ENCODE measurements around the gene GABBR2.

GABBR2 gene

GRCh38 chr9:98708933-98709911, at the start of gene GABBR2:
Gene GABBR2 (minus strand): TSS chr9:98708935. CDS start chr9:98708737, 198 bp downstream.
- DNase-seq (ENCODE audit: low read depth): no peak

GRCh38 chr9:98755006-98755618, 46.4 kb upstream of the GABBR2 start:
- DNase-seq (ENCODE audit: low read depth): no peak

- DNase-seq (ENCODE audit: low read depth): no peak
Observed at GRCh38 chr9:98751210-98751609, 42.5 kb upstream of the GABBR2 start.

DNA sequence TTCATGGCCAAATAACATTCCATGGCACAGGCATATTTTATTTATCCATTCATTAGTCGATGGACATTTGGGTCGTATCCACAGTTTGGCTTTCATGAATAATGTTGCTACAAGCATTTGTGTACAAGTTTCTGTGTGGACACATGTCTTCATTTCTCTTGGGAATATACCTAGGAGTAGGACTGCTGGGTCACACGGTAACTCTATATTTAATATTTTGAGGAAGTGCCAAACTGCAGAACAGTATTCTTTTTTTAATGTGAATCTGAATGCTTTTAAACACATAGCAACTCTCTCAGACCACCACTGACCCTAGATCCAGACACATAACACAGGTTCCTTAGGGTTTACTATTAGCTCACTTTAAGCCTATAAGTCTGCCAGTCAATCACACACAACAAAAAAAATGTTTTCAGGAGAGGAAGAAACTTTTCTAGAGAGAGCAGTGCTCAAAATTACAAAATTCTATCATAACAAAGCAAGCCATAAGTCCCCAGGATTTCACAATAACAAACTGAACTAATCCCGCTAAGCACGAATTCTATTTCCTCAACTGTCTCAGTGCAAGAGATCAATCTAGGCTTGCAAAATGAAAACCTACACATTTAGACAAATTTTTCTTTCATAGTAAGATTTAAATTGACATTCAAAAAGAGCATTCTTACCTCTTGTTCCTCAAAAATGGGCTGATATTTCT, 41.8 kb upstream of the GABBR2 start:
- no peak for DNase-seq (ENCODE audit: low read depth)

- no peak for DNase-seq (ENCODE audit: low read depth)
Observed at GRCh38 chr9:98747476-98747875, 38.7 kb upstream of the GABBR2 start.

DNA sequence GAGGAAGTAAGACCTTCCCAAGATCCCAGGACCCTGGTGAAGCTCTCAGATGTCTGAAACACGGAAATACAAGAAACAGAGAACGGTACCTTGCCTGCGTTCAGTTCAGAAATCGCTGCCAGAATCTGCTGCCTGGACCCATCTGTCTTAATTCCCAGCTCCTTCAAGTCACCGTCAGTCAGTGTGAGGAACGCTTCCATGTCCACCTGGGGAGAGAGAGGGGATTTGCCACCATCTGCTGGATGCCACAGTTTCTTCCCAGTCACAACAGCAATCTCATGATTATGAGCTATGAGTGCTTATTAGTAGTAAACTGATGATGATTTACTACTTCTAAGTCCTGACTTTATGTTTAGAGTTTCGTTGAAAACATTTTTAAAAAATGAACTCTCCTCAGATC, 36.7 kb upstream of the GABBR2 start:
- DNase-seq (ENCODE audit: low read depth): no peak

DNA sequence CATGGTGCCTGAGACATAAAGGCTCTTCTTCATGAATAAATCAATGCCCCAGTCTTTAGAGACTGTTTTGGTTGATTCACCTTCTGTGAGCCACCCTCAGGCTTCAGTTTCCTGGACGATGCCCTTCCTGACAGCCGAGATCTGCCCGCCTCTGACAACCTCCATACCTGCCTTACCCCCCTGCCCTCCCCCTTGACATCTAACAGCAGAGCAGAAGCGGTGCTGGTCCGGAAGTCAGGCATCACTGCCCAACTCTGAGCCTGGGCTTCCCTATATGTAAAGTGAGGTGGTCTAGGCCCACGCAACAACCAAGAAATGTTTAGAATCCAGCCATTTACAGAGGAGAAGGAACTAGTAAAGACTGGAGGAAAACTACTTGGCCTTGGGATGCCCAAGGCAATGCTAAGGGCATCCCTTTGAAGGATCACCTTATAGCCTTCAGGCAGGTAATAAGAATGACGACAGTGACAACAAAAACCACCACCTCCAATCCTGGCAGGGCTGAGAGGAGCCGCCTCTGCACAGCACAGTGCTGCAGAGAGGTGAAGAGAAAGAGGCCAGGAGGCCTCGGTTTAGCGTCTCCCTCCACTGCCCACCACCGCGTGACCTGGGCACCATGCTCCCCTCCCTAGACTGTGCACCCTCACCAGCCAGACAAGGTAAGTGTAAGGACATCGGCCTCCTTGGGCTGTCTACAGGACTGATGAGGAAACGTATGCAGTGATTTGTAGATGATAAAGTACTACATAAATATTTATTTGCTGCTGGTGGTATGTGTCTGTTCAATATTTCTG, 35.3 kb upstream of the GABBR2 start:
- no peak for DNase-seq (ENCODE audit: low read depth)

- no peak for DNase-seq (ENCODE audit: low read depth)
Observed at GRCh38 chr9:98743329-98743728, 34.6 kb upstream of the GABBR2 start.

DNA sequence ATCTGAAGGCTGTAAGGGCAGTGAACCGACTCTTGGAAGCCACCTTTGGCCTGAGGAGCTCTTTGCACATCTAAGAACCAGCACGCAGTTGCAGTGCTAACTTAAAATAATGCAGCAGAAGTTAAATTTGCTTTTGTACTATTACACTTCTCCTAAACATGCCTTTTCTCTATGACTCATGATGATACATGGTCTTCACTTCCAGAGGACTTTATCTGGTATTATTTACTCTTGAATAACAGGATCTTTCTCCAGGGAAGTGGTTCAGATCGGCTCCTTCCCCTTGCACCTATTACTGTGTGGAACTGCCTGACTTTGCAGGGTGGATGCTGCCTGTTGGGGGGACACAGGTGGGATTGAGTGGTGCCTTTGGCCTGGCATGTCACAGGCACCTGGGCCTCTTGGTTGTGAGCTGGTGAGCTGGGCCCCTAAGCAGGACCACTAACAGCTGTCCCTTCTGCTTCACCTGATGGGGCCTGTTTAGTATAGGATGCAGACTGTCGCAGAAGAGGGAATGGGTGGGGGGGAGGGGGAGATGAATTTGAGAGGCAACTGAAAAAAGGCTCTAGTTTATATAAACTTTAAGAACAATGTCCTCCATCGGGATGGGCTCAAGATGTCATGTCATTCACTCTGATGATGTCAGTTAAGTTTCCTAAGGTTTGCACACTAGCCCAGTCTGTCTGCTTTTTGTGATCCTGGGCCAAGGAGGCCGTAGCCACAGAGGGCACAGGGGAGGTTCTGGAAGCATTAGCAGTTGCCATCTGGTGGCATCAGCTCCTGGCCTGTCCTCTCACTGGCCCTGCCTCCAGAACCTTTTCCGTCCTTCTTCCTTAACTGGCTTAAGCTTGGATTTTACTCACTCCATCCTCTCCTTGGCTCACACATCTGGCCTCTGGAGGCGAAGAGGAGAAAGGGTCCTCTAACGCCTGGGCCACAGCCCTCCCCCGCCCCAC, 33.9 kb upstream of the GABBR2 start:
- no peak for DNase-seq (ENCODE audit: low read depth)

DNA sequence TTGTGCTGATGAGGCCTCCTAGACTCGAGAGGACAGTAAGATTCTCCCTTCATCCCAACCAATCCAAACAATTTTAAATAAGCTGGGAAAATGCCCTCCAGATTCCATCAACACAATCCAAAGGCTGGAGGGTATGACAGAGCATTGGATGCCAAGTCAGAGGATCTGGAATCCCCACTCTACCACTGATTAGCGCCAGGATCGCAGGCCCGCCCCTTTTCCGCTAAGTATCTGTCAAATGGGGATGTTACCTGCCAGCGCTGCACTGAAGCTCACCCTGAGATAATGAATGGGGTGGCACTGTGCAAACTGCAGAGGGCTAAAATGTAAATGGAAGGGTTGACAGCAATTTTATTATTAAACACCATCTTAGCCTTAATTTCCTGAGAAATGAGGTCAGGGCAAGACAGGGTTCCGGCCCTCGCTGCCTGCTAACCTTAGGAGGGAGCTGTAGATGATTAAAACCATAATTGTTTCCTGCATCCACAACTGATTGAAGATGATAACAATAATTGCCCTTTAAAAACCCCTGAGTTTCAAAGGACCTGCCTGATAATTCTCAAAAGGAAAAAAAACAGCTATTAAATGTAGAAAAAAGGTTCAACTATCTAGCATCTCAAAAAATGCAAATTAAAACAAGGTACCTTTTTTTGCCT, 31.6 kb upstream of the GABBR2 start:
- DNase-seq (ENCODE audit: low read depth): no peak

DNA sequence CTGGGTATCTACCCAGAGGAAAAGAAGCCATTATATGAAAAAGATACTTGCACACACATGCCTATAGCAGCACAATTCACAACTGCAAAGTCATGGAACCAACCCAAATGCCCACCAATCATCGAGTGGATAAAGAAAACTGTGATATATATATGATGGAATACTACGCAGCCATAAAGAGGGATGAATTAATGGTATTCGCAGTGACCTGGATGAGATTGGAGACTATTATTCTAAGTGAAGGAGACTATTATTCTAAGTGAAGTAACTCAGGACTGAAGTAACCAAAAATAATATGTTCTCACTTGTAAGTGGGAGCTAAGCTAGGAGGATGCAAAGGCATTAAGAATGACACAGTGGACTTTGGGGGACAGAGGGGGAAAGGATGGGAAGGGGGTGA, 30.0 kb upstream of the GABBR2 start:
- no peak for DNase-seq (ENCODE audit: low read depth)

DNA sequence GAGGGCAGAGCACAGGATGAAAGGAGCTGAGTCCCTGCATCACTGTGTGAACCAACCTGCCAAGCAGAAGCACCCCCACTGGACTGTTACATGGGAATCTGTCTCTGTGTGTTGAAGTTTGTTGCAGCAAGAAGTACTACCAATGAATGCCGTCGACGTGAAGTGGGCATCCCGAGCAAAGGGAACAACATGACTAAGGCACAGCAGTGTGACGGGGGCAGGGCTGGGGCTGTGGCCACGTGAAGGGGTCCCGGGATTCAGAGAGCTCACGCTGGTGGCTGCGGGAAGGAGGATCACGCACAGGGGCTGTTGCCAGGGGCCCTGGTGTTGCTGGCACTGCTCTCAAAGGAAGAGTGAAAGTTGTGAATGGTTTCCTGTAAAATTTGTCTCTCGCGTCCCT, 27.5 kb upstream of the GABBR2 start:
- DNase-seq (ENCODE audit: low read depth): no peak

GRCh38 chr9:98732801-98733200, 24.1 kb upstream of the GABBR2 start:
- no peak for DNase-seq (ENCODE audit: low read depth)

DNA sequence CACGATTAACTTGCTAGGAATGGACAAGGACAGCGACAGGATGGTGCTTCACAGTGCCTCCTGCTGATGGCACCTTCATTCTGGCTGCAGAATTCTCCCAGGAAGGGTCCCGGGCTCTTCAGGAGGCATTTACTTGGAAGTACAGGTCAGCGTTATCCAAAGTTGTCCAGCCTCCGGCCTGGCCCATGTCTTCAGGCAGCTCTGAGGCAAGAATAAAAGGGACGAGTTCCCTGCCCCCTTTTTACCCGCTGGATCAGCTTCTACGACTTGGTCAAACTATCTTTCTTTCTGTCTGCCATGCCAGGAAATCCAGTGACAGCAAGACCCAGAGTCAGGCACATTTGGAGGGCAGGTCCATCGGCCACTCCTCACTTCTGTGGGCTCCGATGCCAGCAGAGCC, 23.4 kb upstream of the GABBR2 start:
- no peak for DNase-seq (ENCODE audit: low read depth)

DNA sequence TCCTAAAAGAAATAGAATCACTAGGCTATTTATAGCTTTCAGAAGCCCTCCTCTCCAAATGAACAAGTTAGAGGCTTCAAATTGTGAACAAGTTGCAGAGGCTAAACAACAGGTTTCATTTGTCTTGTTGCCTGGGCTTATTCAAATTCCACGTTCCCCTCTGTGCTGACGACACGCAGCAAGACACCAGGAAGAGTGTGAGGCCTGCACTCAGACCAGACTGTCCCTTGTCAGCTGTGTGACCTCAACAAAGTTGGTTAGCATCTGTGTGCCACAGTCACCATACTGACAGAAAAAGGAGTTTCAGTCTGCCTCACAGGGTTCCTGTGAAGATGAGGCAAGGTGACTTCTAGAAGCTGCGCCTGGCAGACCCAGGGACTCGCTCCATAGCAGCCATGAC, 22.1 kb upstream of the GABBR2 start:
- DNase-seq (ENCODE audit: low read depth): no peak

DNA sequence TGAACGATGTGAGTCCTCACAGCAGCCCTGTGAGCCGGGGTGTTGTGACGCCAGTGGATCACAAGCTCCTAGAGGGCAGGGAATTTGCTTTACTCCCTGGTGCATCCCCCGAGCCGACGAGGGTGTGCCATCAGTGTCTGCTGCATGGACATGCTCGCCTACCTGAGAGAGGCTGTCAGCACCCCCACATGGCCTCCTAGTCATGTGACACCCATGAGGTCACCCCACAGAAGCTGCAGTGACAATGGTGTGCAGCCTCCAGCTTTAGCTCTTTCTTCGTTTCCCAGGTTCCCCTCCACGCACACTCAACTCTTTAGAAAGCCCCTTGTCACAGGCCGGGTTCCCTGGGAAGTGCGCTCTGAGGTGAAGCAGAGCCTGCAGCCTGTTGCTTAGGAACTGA, 19.8 kb upstream of the GABBR2 start:
- no peak for DNase-seq (ENCODE audit: low read depth)

- no peak for DNase-seq (ENCODE audit: low read depth)
Observed at GRCh38 chr9:98727428-98727827, 18.7 kb upstream of the GABBR2 start.

- no peak for DNase-seq (ENCODE audit: low read depth)
Observed at GRCh38 chr9:98726735-98727134, 18.0 kb upstream of the GABBR2 start.

- no peak for DNase-seq (ENCODE audit: low read depth)
Observed at GRCh38 chr9:98724810-98725530, 16.2 kb upstream of the GABBR2 start.

GRCh38 chr9:98721643-98722042, 12.9 kb upstream of the GABBR2 start:
- DNase-seq (ENCODE audit: low read depth): no peak
